NT2/D1 (cell line): ENCODE results near the gene TOMM6.

ENCODE experiments used
- SUZ12 ChIP-seq: IDR thresholded peaks from 2 replicates; pipeline ENCODE4 v1.6.1; 2011; ENCODE audit not compliant: insufficient read length, insufficient read depth; ENCODE audit errors: extremely low read depth
- YY1 ChIP-seq: IDR thresholded peaks from 2 replicates; pipeline ENCODE4 v1.6.1; 2011; ENCODE audit not compliant: insufficient read length, insufficient read depth
- ZNF274 ChIP-seq: IDR thresholded peaks from 2 replicates; pipeline ENCODE4 v1.6.1; 2011; ENCODE audit warnings: mild to moderate bottlenecking, low read depth, low read length

GRCh38 chr6:41748542-41748941, 39.0 kb upstream of the TOMM6 start:
- TF ChIP-seq SUZ12: no peak
- no peak for TF ChIP-seq ZNF274
- TF ChIP-seq YY1: no peak
